Measurements from ENCODE around the gene XPA. TPM values are rescaled to one million over a fixed set of nuclear protein-coding genes. Genes with fewer than 3 reads are reported as not detected.

The XPA gene
- total and polyA plus RNA-seq, 2 of the 13 experiments (the other 11 are each of a cell fraction or from before 2014, with no cell fraction given), result 2.3 to 15.2 TPM

DNA sequence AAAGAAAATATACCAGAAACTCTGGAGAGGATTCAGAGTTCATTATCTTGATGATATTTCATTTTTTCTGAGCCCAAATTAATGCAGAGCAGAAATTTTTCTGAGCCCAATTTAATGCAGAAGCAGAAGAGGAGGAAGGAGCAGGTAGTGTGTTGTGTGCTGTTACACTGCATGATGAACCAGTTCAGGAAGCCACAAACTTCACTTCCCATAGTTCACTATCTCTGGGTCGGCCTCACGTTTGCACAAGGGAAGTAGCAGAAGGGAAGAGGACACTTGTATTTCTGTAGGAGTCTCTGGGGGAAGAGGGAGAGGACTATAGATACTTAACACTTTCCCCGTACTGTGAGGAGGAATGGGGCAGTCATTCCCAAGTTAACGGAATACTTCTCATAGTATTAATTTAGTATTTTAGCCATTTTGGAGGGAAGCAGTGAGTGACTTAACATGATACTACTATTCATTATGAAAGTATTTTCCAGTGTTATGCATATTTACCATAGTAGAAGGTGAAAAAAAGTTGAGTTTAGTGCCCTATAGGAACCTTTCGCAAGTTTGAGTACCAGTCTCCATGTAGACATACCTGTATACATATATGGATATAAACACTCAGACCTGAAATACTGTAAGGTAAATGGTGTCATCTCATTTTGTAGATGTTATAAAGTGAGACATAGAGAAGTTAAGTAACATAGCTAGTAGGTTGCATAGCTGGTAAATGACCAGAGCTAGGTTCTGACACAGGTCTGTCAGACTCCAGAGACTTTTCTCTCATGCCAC lies 30.0 kb downstream of the XPA start (continued):
- no peak for TF ChIP-seq AKNA (CRISPR knock-in tag; IDR thresholded peaks at IDR 0.05; ENCODE audit: borderline replicate concordance)
- TF ChIP-seq, protein P1, sequence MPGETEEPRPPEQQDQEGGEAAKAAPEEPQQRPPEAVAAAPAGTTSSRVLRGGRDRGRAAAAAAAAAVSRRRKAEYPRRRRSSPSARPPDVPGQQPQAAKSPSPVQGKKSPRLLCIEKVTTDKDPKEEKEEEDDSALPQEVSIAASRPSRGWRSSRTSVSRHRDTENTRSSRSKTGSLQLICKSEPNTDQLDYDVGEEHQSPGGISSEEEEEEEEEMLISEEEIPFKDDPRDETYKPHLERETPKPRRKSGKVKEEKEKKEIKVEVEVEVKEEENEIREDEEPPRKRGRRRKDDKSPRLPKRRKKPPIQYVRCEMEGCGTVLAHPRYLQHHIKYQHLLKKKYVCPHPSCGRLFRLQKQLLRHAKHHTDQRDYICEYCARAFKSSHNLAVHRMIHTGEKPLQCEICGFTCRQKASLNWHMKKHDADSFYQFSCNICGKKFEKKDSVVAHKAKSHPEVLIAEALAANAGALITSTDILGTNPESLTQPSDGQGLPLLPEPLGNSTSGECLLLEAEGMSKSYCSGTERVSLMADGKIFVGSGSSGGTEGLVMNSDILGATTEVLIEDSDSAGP (CRISPR knock-in tag; IDR thresholded peaks at IDR 0.05; ENCODE audit: borderline replicate concordance), result no peak

GRCh38 chr9:97665742-97666141 lies 31.4 kb downstream of the XPA start:
- Histone ChIP-seq H3K4me3 (replicated peaks in 1 of 3; ENCODE audit: insufficient read depth in 1 of 3, low read depth in 2 of 3, low read length in 3 of 3) (no peak overlapping the region), H3K4me1 (ENCODE audit: insufficient read depth, low read length) (0 out of 2 replicates have a peak, but pooled peaks cover 6% of the 10 kb centered on the region), H4K20me1 (ENCODE audit: insufficient read depth, low read length) (no peaks in the 10 kb centered on the region), H2AFZ (ENCODE audit: low read length) (no peak overlapping the region), H3K9ac (ENCODE audit: insufficient read depth, low read depth, low read length) (no peak overlapping the region), H3K4me2 (ENCODE audit: low read depth, low read length) (no peak overlapping the region), H3K27me3 (ENCODE audit: control insufficient read depth in 1 of 2, insufficient read depth in 2 of 2, low read length in 2 of 2) (no peaks in the 10 kb centered on the region), H3K79me2 (ENCODE audit: insufficient read depth, low read length) (no peaks in the 10 kb centered on the region), H3K36me3 (replicated peaks in 1 of 2; ENCODE audit: control insufficient read depth in 1 of 2, insufficient read depth in 2 of 2, low read length in 2 of 2) (peaks cover 21 to 90% of the 10 kb centered on the region in 2 experiments), H3K9me3 (ENCODE audit: low read length) (no peaks in the 10 kb centered on the region), H3K27ac (ENCODE audit: extremely low read length, insufficient read depth, low read length) (no peak overlapping the region)
- intact Hi-C loops (cut with micrococcal nuclease; ENCODE audit: unreplicated experiment), result no loop called here
- ATAC-seq (no peak), DNase-seq (ENCODE audit: low spot score) (no peak), FAIRE-seq (no peak)
- POLR2A ChIA-PET, result no interaction called here
- WGBS (ENCODE audit: low lambda C conversion rate), result 96% methylated on average over 3 of the region's 3 CpGs
- in situ Hi-C loops (cut with HindIII; ENCODE audit: extremely low pct_ligation_motif_present, low pct_unique_long_range_greater_than_20kb), result no loop called here
- CTCF ChIA-PET (ENCODE audit: low intra/inter-chr PET ratio, low total read pairs), result no interaction called here
- no TSS peak for BruUV-seq (replicated peaks)
- TF ChIP-seq RNF2 (conservative IDR thresholded peaks at IDR 0.05; ENCODE audit: low read depth), result no peak
- TF ChIP-seq HCFC1 (IDR thresholded peaks at IDR 0.05; ENCODE audit: low read depth, low read length), result no peak
- TF ChIP-seq FOXA1 (IDR thresholded peaks at IDR 0.05), result no peak
- no peak for TF ChIP-seq FOXA1 (CRISPR knock-in tag; IDR thresholded peaks at IDR 0.05)
- TF ChIP-seq U2AF2 (IDR thresholded peaks at IDR 0.05; ENCODE audit: low read depth, low read length), result no peak
- no peak for TF ChIP-seq SMAD3 (CRISPR knock-in tag; IDR thresholded peaks at IDR 0.05)
- no peak for TF ChIP-seq ARID2 (CRISPR knock-in tag; IDR thresholded peaks at IDR 0.05; ENCODE audit: borderline replicate concordance)
- no peak for TF ChIP-seq ARNT (IDR thresholded peaks at IDR 0.05)
- no peak for TF ChIP-seq ZNF775 (CRISPR knock-in tag; IDR thresholded peaks at IDR 0.05; ENCODE audit: borderline replicate concordance)
- TF ChIP-seq ZNF484 (CRISPR knock-in tag; IDR thresholded peaks at IDR 0.05; ENCODE audit: borderline replicate concordance, low read depth), result no peak
- no peak for TF ChIP-seq ZNF780A (CRISPR knock-in tag; IDR thresholded peaks at IDR 0.05)
- TF ChIP-seq GPN1 (CRISPR knock-in tag; IDR thresholded peaks at IDR 0.05; ENCODE audit: borderline replicate concordance), result no peak
- TF ChIP-seq ZNF83 (CRISPR knock-in tag; IDR thresholded peaks at IDR 0.05; ENCODE audit: borderline replicate concordance), result no peak
- no peak for TF ChIP-seq MED13 (CRISPR knock-in tag; IDR thresholded peaks at IDR 0.05)

Data from HepG2 (cell line).